SK-N-MC (cell line): ENCODE data around the gene MRO.

Source experiments
- EZH2 ChIP-seq: fragments of 200-600 bp; sonication (generic); IDR thresholded peaks from one replicate; pipeline ENCODE4 v1.6.1; 2017; ENCODE audit warnings: antibody characterized with exemption
- POLR2AphosphoS5 ChIP-seq: IDR thresholded peaks from 2 replicates; pipeline ENCODE4 v1.6.1; 2012; ENCODE audit warnings: mild to moderate bottlenecking, low read depth, low read length, borderline replicate concordance

GRCh38 chr18:50790948-50791347, 28.9 kb downstream of the MRO start:
- TF ChIP-seq POLR2AphosphoS5 (no peak), EZH2 (no peak)
